ENCODE data around the gene TBX3.
"Not testable (repeated sequence)": the region's sequence is repeated elsewhere in the genome, so short reads cannot be mapped to it uniquely, and the experiment has no call there.

TBX3 gene

GRCh38 chr12:114684098-114684869 is at the start of gene TBX3:
TSS of gene TBX3 (minus strand) at chr12:114684175. CDS start at chr12:114683200, 975 bp downstream.
- peak; percentile 99 for DNase-seq

DNA sequence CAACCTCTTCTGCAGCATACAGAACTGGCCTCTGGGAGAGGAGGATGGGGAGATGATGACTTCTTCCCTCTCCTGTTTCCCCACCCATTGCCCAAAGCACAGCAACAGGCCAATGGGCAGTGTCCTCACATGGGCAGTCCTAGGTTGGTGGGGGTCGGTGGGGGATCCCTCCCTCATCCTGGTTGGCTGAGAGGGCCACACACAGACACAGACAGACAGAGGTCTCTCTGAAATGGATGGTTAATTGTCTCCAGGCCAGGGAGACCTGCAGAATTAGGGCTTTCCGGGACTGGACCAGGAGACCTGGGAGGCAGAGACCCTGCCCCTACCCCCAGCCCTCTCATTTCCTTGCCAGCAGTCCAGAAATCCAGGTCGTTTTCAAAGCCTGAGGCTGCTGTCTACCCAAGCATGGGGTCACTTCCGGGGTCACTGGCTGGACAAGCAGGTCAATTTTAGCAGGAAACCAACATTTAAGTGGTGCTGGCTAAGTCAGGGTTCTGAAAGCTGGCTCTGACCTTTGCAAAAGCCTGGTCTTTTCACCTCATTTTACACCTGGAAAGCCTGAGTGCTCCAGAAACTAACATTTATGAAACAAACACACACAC is 48.6 kb upstream of the TBX3 start:
- DNase-seq: no peak

GRCh38 chr12:114729731-114730130 is 45.8 kb upstream of the TBX3 start:
- no peak for DNase-seq

GRCh38 chr12:114726092-114726710 is 42.2 kb upstream of the TBX3 start:
- no peak for DNase-seq

GRCh38 chr12:114722176-114722575 is 38.2 kb upstream of the TBX3 start:
- not testable (repeated sequence) for DNase-seq

DNA sequence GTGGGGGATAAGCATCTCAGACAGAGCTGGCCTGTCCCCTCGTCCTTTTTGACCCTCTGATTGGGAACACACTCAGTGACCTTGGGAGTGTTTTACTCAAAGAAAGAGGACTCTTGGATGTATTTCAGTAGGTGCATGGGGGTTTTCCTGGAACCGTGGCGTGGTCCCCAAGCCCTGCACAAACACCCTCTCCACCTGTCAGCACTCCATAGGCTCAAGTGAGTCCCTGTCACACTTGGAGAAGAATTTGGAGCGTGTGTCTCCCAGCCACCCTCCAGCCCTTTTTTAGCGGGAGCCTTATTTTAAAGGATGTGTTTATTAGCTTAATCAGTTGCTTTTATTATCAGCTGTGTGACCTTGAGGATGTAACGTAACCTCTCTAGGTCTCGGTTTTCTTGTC is 37.3 kb upstream of the TBX3 start:
- no peak for DNase-seq

DNA sequence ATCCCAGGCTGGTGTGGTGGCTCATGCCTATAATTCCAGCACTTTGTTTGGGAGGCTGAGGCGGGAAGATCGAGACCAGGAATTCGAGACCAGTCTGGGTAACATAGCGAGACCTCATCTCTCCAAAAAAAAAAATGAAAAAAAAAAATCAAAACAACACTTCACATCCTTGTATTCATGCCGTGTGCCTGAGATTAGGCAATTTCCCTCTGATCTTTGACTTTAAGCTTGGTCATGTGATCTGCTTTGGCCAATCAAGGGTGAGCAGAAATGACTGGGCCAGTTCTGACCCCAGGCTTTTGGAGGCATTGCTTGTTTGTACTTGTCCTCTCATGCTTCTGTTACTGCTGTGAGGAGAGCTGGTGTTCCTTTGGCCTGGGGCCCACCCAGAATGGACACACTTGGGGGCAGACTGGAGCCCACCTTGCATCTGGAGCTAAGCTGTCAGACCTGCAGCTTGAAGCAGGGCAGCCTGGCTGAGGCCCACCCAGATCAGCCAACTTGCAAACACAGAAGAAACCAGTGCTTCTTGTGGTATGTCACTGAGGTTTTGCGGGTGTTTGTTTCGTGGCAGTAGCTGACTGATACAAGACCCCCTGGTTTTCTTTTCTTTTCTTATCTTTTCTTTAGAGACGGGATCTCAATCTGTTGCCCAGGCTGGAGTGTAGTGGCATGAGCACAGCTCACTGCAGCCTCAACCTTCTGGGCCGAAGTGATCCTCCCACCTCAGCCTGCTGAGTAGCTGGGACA is 29.7 kb upstream of the TBX3 start:
- DNase-seq: no peak

- no peak for DNase-seq
Observed at GRCh38 chr12:114711689-114712152, 27.7 kb upstream of the TBX3 start.

GRCh38 chr12:114710151-114710550 is 26.2 kb upstream of the TBX3 start:
- no peak for DNase-seq

- DNase-seq: no peak
Observed at GRCh38 chr12:114709112-114709511, 25.1 kb upstream of the TBX3 start.

GRCh38 chr12:114708598-114708997 is 24.6 kb upstream of the TBX3 start:
- DNase-seq: not testable (repeated sequence)

- DNase-seq: no peak
Observed at GRCh38 chr12:114704096-114704495, 20.1 kb upstream of the TBX3 start.

DNA sequence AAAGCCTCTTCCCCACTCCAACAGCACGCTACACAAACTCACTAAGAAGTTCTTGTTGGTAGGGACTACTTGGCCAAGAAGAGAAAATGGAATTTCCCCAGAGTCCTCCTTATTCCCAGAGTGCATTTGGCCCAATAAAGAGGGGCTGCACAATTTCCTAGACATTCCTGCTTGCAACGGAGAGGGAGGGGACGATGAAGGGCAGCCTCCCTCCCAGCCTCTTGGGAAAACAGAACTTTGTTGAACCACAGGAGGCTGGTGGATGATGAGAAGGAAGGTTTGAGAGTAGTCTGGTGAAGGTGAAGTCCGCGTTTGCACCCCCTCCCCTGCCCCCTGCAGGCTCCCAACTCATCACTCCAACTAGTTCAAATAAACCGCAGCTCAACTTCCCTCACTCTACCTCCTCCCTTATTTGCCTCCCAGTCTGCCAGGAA is 19.1 kb upstream of the TBX3 start:
- no peak for DNase-seq

DNA sequence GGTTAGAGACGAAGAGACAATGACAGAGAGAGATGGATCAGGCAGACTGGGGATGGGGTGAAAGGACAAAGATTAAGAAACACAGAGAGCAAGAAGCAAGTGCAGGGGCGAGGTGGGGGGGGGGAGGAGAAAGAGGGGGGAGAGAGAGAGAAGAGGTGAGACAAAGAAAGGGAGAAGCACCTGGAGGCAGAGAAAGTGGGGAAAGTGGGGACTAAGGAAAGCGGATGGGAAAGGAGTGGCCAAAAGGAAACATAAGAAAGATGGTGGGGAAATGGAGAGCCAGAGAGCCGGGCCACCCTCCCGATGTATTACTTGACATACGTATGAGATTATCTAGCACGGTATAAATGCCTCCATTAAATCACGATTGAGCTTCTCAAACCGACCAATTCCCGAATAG is 18.5 kb upstream of the TBX3 start:
- no peak for DNase-seq

- DNase-seq: no peak
Observed at GRCh38 chr12:114701553-114701952, 17.6 kb upstream of the TBX3 start.

- no peak for DNase-seq
Observed at GRCh38 chr12:114701104-114701414, 17.1 kb upstream of the TBX3 start.

DNA sequence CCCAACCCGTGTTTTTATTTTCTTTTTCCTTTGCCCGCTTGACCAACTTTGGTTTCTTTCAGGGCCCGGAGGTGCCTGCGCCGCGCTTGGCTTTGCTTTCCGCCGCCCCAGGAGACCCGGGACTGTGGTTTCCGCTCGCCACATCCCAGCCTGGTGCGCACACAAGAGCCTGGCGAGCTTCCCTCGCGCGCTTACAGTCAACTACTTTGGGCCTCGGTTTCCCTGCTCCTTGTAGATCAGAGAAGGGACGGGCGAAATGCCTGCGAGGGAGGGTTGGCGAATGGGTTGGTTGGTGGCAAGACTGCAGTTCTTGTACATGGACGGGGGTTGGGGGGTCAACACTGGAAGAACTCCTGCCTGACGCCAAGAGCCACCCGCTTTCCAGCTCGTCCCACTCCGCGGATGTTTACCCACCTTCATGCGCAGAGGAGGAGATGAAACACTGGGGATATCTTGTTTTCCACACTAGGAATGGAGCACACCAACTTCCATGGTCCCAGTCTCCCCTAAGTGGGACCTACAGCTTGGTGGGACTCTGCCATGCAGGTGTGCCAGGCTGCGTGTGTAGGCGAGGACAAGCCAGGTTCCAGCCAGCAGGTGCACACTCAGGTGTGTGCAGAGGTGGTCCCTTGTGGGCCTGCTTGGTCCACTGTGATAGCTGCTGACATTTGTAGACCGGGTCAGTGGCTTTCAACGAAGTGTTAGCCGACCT is 16.6 kb upstream of the TBX3 start:
- DNase-seq: no peak

- DNase-seq: no peak
Observed at GRCh38 chr12:114698566-114699163, 14.7 kb upstream of the TBX3 start.

DNA sequence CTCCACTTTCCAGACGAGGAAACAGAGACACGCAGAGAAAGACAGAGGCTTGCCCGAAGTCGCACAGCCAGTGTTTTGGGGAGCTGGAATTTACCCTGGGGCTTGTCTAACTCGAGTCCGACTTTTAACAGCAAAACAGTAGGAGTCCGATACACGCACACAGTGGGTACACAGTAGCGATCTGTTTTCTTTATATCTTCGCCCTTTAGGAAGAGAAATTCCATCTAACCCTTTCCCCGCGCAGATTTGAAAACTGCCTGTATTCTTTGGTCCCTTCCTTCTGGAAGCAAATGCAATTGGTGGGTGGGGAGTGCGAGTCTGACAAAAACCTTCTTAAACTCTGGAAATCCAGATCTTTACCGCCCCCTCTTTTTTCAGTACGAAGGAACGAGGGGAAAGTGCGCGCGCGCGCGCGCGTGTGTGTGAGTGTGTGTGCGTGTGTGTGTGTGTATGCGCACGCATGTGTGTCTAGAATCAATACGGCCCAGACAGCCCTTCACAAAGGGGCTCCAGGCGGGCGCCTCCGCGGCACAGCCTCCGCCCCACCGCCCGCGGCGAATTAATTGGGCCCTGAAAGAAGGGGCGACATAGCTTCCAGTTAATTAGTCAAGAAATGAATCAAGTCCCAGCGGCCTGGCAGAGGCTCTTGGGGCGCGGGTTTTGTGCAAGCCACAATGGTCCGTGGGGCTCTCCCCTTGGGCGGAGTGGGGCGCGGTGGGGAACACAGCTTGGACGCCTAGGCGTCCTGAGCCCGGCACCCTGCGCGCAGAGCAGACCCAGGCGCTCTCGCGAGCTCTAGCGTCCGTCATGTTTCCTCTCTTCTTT is 14.0 kb upstream of the TBX3 start:
- DNase-seq: no peak

DNA sequence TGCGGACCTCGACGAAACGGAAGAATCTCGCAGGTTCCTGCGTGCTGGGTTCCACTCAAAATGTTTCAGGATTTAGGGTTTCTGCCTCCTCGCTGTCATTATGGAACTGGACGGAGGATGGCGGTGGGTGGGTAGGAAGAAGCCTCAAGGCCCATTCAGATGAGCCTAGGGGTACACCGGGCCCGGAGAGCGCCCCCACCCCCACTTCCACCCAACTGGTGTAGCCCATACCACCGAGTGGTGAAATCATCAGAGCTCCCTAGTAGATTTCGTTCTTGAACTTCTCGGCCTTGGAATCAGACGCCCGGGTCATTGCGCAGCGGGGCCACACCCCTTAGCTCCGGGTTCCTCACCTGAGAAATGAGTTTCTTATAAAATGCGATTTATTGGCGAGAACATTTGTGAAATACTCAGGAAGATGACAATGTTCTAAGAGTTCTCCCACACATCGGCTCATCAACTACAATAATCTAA is 13.3 kb upstream of the TBX3 start:
- no peak for DNase-seq
